Muscle of leg (tissue), 11 donors: ENCODE measurements around the gene SPOCK1. TPM values are rescaled to one million over a fixed set of nuclear protein-coding genes. Genes with fewer than 3 reads are reported as not detected.
"Not testable (repeated sequence)": the region's sequence is repeated elsewhere in the genome, so short reads cannot be mapped to it uniquely, and the experiment has no call there.

Experiments
- DNase-seq: peaks from one replicate; pipeline ENCODE4 v3.0.0; 2013
- H3K27ac ChIP-seq: one replicate; pipeline ENCODE4 v1.5.1; 2013; ENCODE audit warnings: mild to moderate bottlenecking, low read length, control low read depth
- H3K27me3 ChIP-seq: one replicate; pipeline ENCODE4 v1.6.1; 2013; ENCODE audit warnings: low read length; ENCODE audit not compliant: control insufficient read depth, insufficient read depth
- H3K36me3 ChIP-seq: one replicate; pipeline ENCODE4 v1.6.1; 2013; ENCODE audit warnings: low read length; ENCODE audit not compliant: control insufficient read depth, insufficient read depth
- H3K4me1 ChIP-seq: one replicate; pipeline ENCODE4 v1.6.1; 2013; ENCODE audit warnings: low read length; ENCODE audit not compliant: control insufficient read depth, insufficient read depth
- H3K4me3 ChIP-seq: one replicate; pipeline ENCODE4 v1.5.1; 2013; ENCODE audit warnings: low read length, control low read depth
- H3K9me3 ChIP-seq: replicated peaks from 2 replicates; pipeline ENCODE4 v1.6.1; 2013; ENCODE audit warnings: low read depth, low read length; ENCODE audit not compliant: control insufficient read depth
- WGBS: methylation state at CpG from one replicate; pipeline ENCODE4 v1.1.5; 2013; ENCODE audit warnings: missing lambda C conversion rate; ENCODE audit not compliant: insufficient coverage; 5-methylcytosine and 5-hydroxymethylcytosine counted together
- polyA plus RNA-seq, 8 donors: library from polyadenylated mRNA; unstranded; fragments of 120-200 nt; gene quantifications; one replicate each; pipeline versions ENCODE4 v1.2.1 to v1.2.3, GENCODE V29; 2013; ENCODE audit warnings: inconsistent platforms in 1 of 8, low replicate concordance in 1 of 8; ENCODE audit not compliant: insufficient read length in 8 of 8, insufficient read depth in 1 of 8
- total RNA-seq: library from RNA; stranded (reverse); fragments of 120-200 nt; gene quantifications from one replicate; pipeline ENCODE4 v1.2.4, GENCODE V29; 2013

Gene SPOCK1
- total and polyA plus RNA-seq, 9 donors, result 2.3 to 14.8 (median 4.6) TPM

DNA sequence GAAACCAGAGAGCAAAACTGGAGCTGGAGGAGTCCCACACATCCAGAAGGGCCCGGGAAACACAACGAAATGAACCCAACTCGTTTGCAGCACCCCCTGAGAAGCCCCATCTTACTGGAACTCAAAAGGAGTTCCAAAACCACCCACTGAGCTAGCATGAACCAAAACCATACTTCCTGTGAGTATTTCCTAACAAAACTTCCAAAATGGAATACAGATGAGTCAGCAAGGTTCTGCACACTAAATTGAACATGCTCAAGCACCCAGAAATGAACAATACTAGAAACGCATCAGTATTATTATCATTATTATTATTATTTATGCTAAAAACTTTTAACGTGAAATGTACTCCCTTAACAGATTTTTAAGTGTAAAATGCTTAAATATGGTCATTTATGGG lies 8.0 kb upstream of the SPOCK1 start:
- no peak overlapping the region for H3K27ac ChIP-seq
- no peaks in the 10 kb centered on the region for H3K36me3 ChIP-seq
- DNase-seq, result no peak
- H3K4me1 ChIP-seq, result no peaks in the 10 kb centered on the region
- H3K4me3 ChIP-seq, result no peak overlapping the region
- H3K27me3 ChIP-seq, result peaks cover 3% of the 10 kb centered on the region
- 62% methylated on average over 3 of the region's 5 CpGs for WGBS
- H3K9me3 ChIP-seq, result no peaks in the 10 kb centered on the region

DNA sequence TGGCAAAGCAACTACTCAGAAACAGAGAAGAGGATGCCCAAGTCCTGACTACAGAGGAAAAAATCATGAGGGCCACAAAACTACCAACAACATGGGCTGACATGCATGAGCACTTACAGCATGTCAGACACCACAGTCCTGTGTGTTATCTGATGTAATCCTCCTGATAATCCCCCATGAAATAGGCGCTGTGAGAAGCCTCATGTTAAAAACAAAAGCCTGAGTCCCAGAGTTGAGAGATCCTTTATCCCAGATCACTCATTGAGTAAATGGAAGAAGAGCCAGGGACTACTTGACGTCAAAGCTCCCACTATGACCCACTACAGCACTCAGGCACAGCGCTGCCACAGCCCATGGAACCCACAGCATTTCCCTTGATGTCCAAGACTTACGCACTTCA lies 7.2 kb upstream of the SPOCK1 start:
- Histone ChIP-seq H3K4me3 (no peak overlapping the region), H3K36me3 (no peaks in the 10 kb centered on the region), H3K9me3 (no peaks in the 10 kb centered on the region), H3K27ac (no peak overlapping the region), H3K4me1 (no peaks in the 10 kb centered on the region), H3K27me3 (peaks cover 5% of the 10 kb centered on the region)
- DNase-seq, result no peak
- 83% methylated on average over 3 of the region's 4 CpGs for WGBS

GRCh38 chr5:137504916-137505315 lies 5.8 kb upstream of the SPOCK1 start:
- Histone ChIP-seq H3K27ac (no peak overlapping the region), H3K36me3 (no peaks in the 10 kb centered on the region), H3K9me3 (no peaks in the 10 kb centered on the region), H3K4me1 (no peaks in the 10 kb centered on the region), H3K27me3 (peaks cover 5% of the 10 kb centered on the region), H3K4me3 (no peak overlapping the region)
- DNase-seq, result no peak

GRCh38 chr5:137503456-137503855 lies 4.3 kb upstream of the SPOCK1 start:
- DNase-seq, result no peak

GRCh38 chr5:137502632-137503031 lies 3.5 kb upstream of the SPOCK1 start:
- Histone ChIP-seq H3K27me3 (peaks cover 19% of the 10 kb centered on the region), H3K36me3 (no peaks in the 10 kb centered on the region), H3K4me3 (no peak overlapping the region), H3K4me1 (peaks cover 5% of the 10 kb centered on the region), H3K9me3 (no peaks in the 10 kb centered on the region), H3K27ac (no peak overlapping the region)
- WGBS, result 68% methylated on average over 6 of the region's 8 CpGs
- no peak for DNase-seq

More at GRCh38 chr5:137503456-137503855, 4.3 kb upstream of the SPOCK1 start:
- H3K4me1 ChIP-seq, result peaks cover 5% of the 10 kb centered on the region
- H3K27ac ChIP-seq, result no peak overlapping the region
- no peak overlapping the region for H3K4me3 ChIP-seq
- no peaks in the 10 kb centered on the region for H3K9me3 ChIP-seq
- H3K27me3 ChIP-seq, result peaks cover 11% of the 10 kb centered on the region
- no peaks in the 10 kb centered on the region for H3K36me3 ChIP-seq

DNA sequence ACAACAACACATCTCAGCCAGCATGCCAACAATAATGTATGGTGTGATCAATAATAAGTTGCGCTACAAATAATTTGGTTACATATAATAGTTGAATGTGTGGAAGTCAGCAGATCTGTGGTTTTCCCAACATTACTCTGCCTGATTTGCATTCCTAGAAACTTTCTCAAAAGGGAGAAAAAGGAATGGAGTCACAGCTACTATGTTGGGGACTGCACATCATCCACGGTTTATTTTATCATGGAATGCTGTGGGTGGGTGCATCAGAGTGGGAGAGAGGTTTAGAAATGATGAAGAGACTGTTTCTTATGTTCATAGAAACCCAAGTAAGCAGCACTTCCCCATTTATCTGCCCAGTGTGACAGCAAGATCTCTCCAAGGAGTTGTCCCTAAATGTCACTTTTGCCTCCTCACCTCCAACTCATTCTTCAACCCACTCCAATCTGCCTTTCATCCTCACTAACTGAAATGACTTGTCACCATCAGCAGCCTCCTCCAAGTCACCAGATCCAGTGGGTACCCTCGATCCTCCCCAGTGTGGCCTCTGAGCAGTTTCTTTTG lies 2.8 kb upstream of the SPOCK1 start:
- DNase-seq, result no peak
- H3K36me3 ChIP-seq, result no peaks in the 10 kb centered on the region
- peaks cover 25% of the 10 kb centered on the region for H3K27me3 ChIP-seq
- no peak overlapping the region for H3K4me3 ChIP-seq
- 93% methylated on average over 1 of the region's 3 CpGs for WGBS
- H3K9me3 ChIP-seq, result no peaks in the 10 kb centered on the region
- peaks cover 5% of the 10 kb centered on the region for H3K4me1 ChIP-seq
- H3K27ac ChIP-seq, result no peak overlapping the region

GRCh38 chr5:137501226-137501625 lies 2.1 kb upstream of the SPOCK1 start:
- peaks cover 26% of the 10 kb centered on the region for H3K27me3 ChIP-seq

GRCh38 chr5:137500615-137501225 lies 1.6 kb upstream of the SPOCK1 start:
- 83% methylated on average over 8 of the region's 11 CpGs for WGBS

More at GRCh38 chr5:137501226-137501625, 2.1 kb upstream of the SPOCK1 start:
- DNase-seq, result no peak
- H3K36me3 ChIP-seq, result no peaks in the 10 kb centered on the region
- H3K9me3 ChIP-seq, result no peaks in the 10 kb centered on the region
- peaks cover 5% of the 10 kb centered on the region for H3K4me1 ChIP-seq
- no peak overlapping the region for H3K27ac ChIP-seq
- no peak overlapping the region for H3K4me3 ChIP-seq
- WGBS, result 76% methylated on average over 4 of the region's 4 CpGs

GRCh38 chr5:137499506-137499847 lies 351 bp upstream of the SPOCK1 start:
- not testable (repeated sequence) for H3K4me1 ChIP-seq, H3K9me3 ChIP-seq, H3K36me3 ChIP-seq, DNase-seq, H3K4me3 ChIP-seq, H3K27ac ChIP-seq
- H3K27me3 ChIP-seq, result peaks cover 24% of the 10 kb centered on the region
- no CpG with 5 or more reads among the region's 5 CpGs for WGBS

More at GRCh38 chr5:137500615-137501225, 1.6 kb upstream of the SPOCK1 start:
- Histone ChIP-seq H3K9me3 (no peaks in the 10 kb centered on the region), H3K27ac (no peak overlapping the region), H3K4me1 (peaks cover 5% of the 10 kb centered on the region), H3K27me3 (peaks cover 26% of the 10 kb centered on the region), H3K4me3 (no peak overlapping the region), H3K36me3 (no peaks in the 10 kb centered on the region)
- DNase-seq, result no peak

GRCh38 chr5:137498301-137498735 lies 808 bp downstream of the SPOCK1 start:
- no peak for DNase-seq
- H3K36me3 ChIP-seq, result no peaks in the 10 kb centered on the region
- no peak overlapping the region for H3K4me3 ChIP-seq
- H3K27me3 ChIP-seq, result peaks cover 24% of the 10 kb centered on the region
- H3K27ac ChIP-seq, result no peak overlapping the region
- H3K9me3 ChIP-seq, result no peaks in the 10 kb centered on the region
- 2% methylated on average over 57 of the region's 57 CpGs for WGBS
- peaks cover 5% of the 10 kb centered on the region for H3K4me1 ChIP-seq
